Gastrocnemius medialis (tissue), 4 donors: ENCODE results near the gene MAPK8IP1. TPM values are rescaled to one million over a fixed set of nuclear protein-coding genes. Genes with fewer than 3 reads are reported as not detected.
A peak's percentile ranks its signal among the peaks of the same experiment; 100 is the strongest.

Experiments
- ATAC-seq, 2 donors: fragments of 150-250 bp; one replicate each; pipeline ENCODE4 v1.9.1; 2016
- DNase-seq, 2 donors: peaks; one replicate each; pipeline ENCODE4 v3.0.0-alpha.2; 2019
- H3K27ac ChIP-seq, 4 donors: fragments of 200-600 bp; sonication (generic); 1 replicate in 1 of 4; 2 replicates in 3 of 4; pipeline ENCODE4 v1.5.1; 2016 to 2018; ENCODE audit warnings: mild to moderate bottlenecking in 2 of 4, moderate library complexity in 1 of 4
- H3K27me3 ChIP-seq, 3 donors: fragments of 200-600 bp; sonication (generic) in 2 of 3; 1 replicate in 1 of 3; 2 replicates in 2 of 3; pipeline versions ENCODE4 v1.5.1 to v1.6.0; 2016 to 2019; ENCODE audit warnings: mild to moderate bottlenecking in 1 of 3, moderate library complexity in 1 of 3
- H3K36me3 ChIP-seq, 2 donors: fragments of 200-600 bp; sonication (generic) in 1 of 2; one replicate each; pipeline ENCODE4 v1.5.1; 2017 to 2018
- H3K4me1 ChIP-seq, 2 donors: fragments of 200-600 bp; sonication (generic) in 1 of 2; one replicate each; pipeline ENCODE4 v1.5.1; 2016 to 2017; ENCODE audit warnings: mild to moderate bottlenecking in 2 of 2
- H3K4me3 ChIP-seq, 4 donors: fragments of 200-600 bp; sonication (generic) in 3 of 4; 1 replicate in 1 of 4; 2 replicates in 3 of 4; pipeline ENCODE4 v1.5.1; 2016 to 2019; ENCODE audit warnings: mild to moderate bottlenecking in 2 of 4
- H3K9me3 ChIP-seq, 3 donors: fragments of 200-600 bp; sonication (generic) in 2 of 3; 1 replicate in 1 of 3; 2 replicates in 2 of 3; pipeline ENCODE4 v1.5.1; 2016 to 2019
- CTCF ChIP-seq, 5 experiments: fragments of 450-650 bp in 3 of 5; fragments of 200-600 bp in 2 of 5; sonication (generic) in 2 of 5; IDR thresholded peaks in 4 of 5; conservative IDR thresholded peaks in 1 of 5; 1 replicate in 4 of 5; 2 replicates in 1 of 5; pipeline ENCODE4 v1.5.1; 2016 to 2019; ENCODE audit warnings: antibody characterized with exemption in 5 of 5, mild to moderate bottlenecking in 3 of 5, moderate library complexity in 3 of 5
- POLR2A ChIP-seq, 2 donors: fragments of 450-650 bp; IDR thresholded peaks; one replicate each; pipeline ENCODE4 v1.6.1; 2017; ENCODE audit warnings: antibody characterized with exemption in 2 of 2, mild to moderate bottlenecking in 2 of 2, moderate library complexity in 2 of 2
- in situ Hi-C, 4 donors: fragments of 200-750 bp; cut with MboI; loops; one replicate each; pipeline versions ENCODE4 v1.15.0 to v1.8.0; 2017; ENCODE audit warnings: low sequenced_read_pairs in 4 of 4
- intact Hi-C: fragments of 100-400 bp; cut with DNase I; formaldehyde crosslinking; loops from one replicate; pipeline ENCODE4 v1.15.1; 2023; ENCODE audit warnings: low total_unique reads
- total RNA-seq, 4 donors: library from RNA; depleted of rRNA; stranded (reverse); fragments of >200 nt; gene quantifications; one replicate each; pipeline versions ENCODE4 v1.1.0 to v1.2.3, GENCODE V29; 2016

The MAPK8IP1 gene
- total RNA-seq, 4 donors from 2014 or later, result 1.4 to 4.0 (median 1.9) TPM

GRCh38 chr11:45881708-45882368 lies 3.6 kb upstream of the MAPK8IP1 start:
- no peak for DNase-seq
- Histone ChIP-seq H3K36me3 (peaks cover 0 to 36% of the 10 kb centered on the region in 2 donors), H3K27ac (peak overlapping the region in 1 of 4 donors; percentile 40), H3K4me1 (peaks cover 5 to 16% of the 10 kb centered on the region in 2 donors), H3K27me3 (no peaks in the 10 kb centered on the region), H3K4me3 (no peak overlapping the region), H3K9me3 (no peaks in the 10 kb centered on the region)
- ATAC-seq, result no peak
- in situ Hi-C loops, result no loop called here
- TF ChIP-seq POLR2A (IDR thresholded peaks at IDR 0.05) (no peak), CTCF (IDR thresholded peaks at IDR 0.05 in 4 of 5, conservative IDR thresholded peaks at IDR 0.05 in 1 of 5) (no peak)
- intact Hi-C loops, result no loop called here

GRCh38 chr11:45884596-45885185 lies 760 bp upstream of the MAPK8IP1 start:
- ATAC-seq (no peak), DNase-seq (no peak)
- in situ Hi-C loops (no loop called here), intact Hi-C loops (no loop called here)
- no peaks in the 10 kb centered on the region for H3K9me3 ChIP-seq
- H3K27ac ChIP-seq, result no peak overlapping the region
- H3K36me3 ChIP-seq, result peaks cover 0 to 22% of the 10 kb centered on the region in 2 donors
- H3K4me1 ChIP-seq, result peaks cover 5 to 12% of the 10 kb centered on the region in 2 donors
- TF ChIP-seq CTCF (IDR thresholded peaks at IDR 0.05 in 4 of 5, conservative IDR thresholded peaks at IDR 0.05 in 1 of 5) (no peak), POLR2A (IDR thresholded peaks at IDR 0.05) (no peak)
- H3K27me3 ChIP-seq, result no peaks in the 10 kb centered on the region
- no peak overlapping the region for H3K4me3 ChIP-seq

GRCh38 chr11:45885921-45886721 lies 670 bp downstream of the MAPK8IP1 start:
- ATAC-seq, result peak in 1 of 2 donors; percentile 7
- intact Hi-C loops (no loop called here), in situ Hi-C loops (no loop called here)
- no peaks in the 10 kb centered on the region for H3K9me3 ChIP-seq
- no peak for DNase-seq
- H3K27me3 ChIP-seq, result no peaks in the 10 kb centered on the region
- H3K27ac ChIP-seq, result no peak overlapping the region
- H3K36me3 ChIP-seq, result peaks cover 0 to 11% of the 10 kb centered on the region in 2 donors
- H3K4me3 ChIP-seq, result peak overlapping the region; percentile 25 to 52 (median 51)
- peaks cover 5 to 6% of the 10 kb centered on the region in 2 donors for H3K4me1 ChIP-seq
- TF ChIP-seq CTCF (IDR thresholded peaks at IDR 0.05 in 4 of 5, conservative IDR thresholded peaks at IDR 0.05 in 1 of 5), result no peak
- TF ChIP-seq POLR2A (IDR thresholded peaks at IDR 0.05), result no peak

- Histone ChIP-seq H3K9me3 (no peaks in the 10 kb centered on the region), H3K27me3 (no peaks in the 10 kb centered on the region), H3K4me1 (peaks cover 0 to 5% of the 10 kb centered on the region in 2 donors), H3K27ac (no peak overlapping the region), H3K4me3 (no peak overlapping the region), H3K36me3 (peaks cover 0 to 3% of the 10 kb centered on the region in 2 donors)
- intact Hi-C loops (no loop called here), in situ Hi-C loops (no loop called here)
- no peak for ATAC-seq
- DNase-seq, result no peak
- TF ChIP-seq CTCF (IDR thresholded peaks at IDR 0.05 in 4 of 5, conservative IDR thresholded peaks at IDR 0.05 in 1 of 5), result no peak
- TF ChIP-seq POLR2A (IDR thresholded peaks at IDR 0.05), result no peak
Measured at GRCh38 chr11:45886816-45887520, 1.5 kb downstream of the MAPK8IP1 start.
